ENCODE measurements around the gene ZNF750.
A peak's percentile ranks its signal among the peaks of the same experiment; 100 is the strongest.

Gene ZNF750

DNA sequence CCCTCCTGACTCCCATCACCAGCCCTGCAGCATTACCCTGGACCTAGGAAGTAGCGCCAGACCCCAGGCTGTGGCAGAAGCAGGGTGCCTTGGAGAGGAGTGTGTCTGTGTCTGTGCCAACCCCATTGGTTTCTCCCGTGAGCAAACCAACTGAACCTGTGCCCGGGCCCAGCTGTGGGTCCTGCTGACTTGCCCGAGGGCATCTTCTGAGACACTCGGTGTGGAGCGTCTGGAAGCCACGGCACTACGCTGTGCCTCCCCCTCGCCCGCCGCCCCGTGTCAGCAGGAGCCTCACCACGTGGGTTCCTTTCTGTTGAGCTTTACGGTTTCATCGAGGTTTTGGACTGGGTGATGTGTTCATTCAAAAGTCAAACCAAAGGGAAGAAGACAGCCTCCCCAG lies 27.8 kb downstream of the ZNF750 start:
- DNase-seq (ENCODE audit: low read depth, low spot score), result no peak

DNA sequence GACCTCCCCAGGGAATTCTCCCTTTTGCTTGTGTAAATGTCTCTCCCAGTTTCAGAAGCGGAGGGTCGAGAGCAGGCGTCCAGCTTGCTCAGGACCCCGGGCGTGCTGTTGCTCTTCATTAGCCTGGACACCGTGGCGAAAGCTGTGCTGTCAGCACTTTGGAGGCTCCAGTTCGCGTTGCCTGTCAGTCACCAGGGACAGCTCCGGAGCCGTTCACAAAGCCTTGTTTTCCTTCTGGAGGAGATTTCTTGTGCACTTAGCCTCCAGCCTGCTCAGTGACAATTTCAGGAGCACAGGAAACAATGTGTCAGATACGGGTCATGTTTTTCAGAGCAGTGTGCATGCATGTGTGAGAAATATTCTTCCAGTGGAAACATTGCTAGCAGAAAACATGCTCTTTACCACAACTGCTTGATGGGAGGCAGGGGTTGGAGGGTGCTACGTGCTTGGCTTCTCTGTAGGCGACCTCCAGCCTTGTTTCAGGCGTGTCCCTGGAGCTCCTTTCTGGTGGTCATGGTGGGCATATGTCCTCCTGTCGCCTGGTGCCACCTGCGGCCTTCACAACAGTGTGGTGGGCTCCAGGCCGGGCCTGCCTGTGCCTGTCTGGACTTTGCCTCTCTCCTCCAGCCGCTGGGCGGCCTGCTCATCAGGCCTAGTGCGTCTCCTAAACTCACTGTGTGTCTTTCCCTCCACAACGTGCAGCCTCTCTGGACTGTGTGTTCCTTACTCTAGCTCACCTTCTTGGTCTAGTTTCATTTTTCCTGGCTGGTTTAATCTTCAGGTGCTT lies 29.0 kb downstream of the ZNF750 start:
- DNase-seq (ENCODE audit: low read depth, low spot score), result no peak

DNA sequence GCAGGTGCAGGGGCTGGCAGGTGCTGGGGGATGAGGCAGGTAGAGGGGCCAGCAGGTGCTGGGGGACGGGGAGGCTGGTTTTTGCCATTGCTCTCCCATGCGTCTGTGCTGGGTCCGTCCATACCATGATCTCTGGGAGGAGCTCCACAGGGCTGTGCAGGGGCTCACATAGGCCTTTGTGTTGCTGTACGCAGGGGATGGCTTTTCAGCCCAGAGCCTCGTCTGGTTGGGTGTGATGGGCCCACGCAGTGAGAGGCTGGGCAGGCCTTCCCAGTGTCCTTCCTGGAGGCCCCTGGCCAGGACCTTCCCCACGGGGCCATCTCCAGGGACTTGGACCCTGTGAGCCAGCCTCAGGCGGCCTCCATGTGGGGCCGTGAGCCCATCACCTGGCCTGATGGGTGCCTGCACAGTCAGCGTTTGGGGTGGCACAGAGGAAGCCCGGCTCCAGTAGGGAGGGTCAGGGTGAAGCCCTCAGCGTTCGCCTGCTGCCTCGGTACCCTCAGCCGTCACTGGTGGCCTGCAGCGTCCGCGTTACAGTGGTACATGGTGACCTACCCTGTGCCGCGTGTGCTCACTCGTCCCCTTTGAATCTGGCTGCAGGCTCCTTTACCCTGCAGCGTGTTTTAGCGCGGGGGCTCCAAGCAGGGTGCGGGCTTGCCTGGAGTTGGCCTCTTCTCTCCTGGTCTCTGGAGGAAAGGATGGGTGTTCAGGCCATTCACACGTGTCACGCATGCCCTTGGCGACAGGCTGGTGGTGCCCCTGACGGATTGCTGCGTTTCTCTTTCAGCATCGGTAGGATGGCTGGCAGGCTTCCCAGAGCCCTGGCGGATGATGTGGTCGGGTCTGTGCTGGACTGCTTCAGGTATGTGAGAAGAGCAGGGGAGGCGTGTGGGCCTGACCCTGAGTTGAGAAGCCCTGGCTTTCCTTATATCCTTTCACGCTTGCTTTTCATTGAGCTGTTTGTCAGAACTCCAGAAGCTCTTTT lies 30.6 kb downstream of the ZNF750 start:
- DNase-seq (ENCODE audit: low read depth, low spot score), result peak; percentile 81

DNA sequence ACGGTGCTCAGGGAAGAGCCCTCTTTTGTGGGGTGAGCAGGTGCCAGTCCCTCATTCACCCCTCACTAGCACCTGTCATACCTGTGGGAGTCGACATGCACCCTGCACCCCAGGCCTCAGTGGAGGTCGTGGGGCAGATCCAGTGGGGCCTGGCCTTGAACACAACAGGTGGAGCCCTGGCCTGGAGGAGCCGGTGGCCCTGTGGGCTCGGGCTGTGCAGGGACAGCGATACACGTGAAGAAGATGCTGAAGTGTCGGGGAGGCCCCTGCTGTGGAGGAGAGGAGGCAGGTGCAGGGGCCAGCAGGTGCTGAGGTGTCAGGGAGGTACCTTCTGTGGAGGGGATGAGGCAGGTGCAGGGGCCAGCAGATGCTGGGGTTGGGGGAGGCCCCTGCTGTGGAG lies 31.8 kb downstream of the ZNF750 start:
- DNase-seq (ENCODE audit: low read depth, low spot score), result no peak

DNA sequence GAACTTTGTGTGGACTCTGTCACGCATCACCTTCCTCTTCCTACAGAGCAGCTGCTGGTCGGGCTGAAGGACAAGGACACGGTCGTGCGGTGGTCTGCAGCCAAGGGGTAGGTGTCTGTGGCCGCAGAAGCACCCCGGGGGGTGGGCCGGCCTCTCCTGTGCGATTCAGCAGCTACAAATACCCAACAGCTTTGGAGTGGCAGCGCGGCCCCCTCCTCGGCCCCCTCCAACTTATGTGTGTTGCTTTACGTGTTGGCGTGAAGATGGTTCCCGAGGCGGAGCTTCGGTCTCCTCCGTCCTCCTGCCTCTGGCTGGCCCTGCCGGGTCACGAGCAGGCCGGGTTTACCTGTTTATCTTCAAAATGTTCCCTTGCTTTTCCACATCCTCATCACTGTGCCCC lies 32.3 kb downstream of the ZNF750 start:
- DNase-seq (ENCODE audit: low read depth, low spot score), result no peak

DNA sequence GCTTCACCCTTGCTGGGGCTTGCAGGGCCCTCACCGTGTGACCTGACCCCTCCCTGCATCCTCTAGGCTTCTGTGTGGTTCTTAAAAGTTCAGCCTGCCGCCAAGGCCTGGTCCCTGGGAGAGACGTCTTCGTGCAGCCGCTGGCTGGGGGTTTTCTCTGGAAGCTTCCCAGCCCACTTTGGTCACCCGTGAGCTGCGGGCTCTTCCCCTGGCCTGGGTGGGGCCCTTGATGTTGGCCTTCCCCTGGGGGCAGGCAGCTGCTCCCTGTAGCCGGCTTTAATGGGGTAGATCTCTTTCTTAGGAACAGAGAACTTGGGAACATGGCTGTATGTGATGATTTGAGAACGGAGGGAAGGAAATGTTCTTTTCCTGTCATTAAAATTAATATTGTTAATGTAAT lies 32.7 kb downstream of the ZNF750 start:
- DNase-seq (ENCODE audit: low read depth, low spot score), result no peak

DNA sequence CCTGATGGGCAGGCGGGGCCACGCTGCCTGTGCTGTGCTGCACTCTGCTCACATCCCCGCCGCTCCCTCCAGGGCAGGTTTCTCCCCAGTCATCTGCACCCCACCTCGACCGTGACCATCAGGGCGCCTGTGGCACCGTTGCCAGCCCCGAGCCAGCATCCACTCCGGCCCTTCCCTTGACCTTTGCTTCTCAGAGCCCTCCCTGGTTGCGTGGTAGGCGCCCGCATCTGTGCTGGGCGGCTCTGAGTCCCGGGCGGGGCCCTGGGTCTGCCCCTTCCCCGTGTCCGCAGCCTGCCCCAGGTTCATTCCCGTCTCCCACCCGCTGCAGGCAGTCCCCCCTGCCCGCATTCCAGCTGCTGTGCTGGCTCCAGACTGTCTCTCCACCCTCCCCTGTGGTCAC lies 33.2 kb downstream of the ZNF750 start:
- DNase-seq (ENCODE audit: low read depth, low spot score), result no peak

DNA sequence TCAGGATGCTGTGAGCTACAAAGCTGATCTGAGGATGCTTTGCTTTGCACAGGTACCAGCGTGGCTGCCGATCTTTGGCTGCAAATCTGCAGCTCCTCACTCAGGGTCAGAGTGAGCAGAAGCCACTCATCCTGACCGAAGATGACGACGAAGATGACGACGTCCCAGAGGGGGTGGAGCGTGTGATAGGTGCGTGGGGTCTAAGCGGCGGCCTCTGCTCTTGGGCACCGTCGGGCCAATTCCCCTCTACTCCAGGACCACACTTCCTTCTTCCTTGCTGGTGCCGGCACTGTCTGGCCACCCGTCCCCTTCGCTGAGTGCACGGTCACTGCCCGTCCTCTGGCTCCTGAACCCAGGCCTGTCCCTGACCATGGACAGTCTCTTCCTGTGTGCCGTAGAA lies 34.0 kb downstream of the ZNF750 start:
- DNase-seq (ENCODE audit: low read depth, low spot score), result no peak

DNA sequence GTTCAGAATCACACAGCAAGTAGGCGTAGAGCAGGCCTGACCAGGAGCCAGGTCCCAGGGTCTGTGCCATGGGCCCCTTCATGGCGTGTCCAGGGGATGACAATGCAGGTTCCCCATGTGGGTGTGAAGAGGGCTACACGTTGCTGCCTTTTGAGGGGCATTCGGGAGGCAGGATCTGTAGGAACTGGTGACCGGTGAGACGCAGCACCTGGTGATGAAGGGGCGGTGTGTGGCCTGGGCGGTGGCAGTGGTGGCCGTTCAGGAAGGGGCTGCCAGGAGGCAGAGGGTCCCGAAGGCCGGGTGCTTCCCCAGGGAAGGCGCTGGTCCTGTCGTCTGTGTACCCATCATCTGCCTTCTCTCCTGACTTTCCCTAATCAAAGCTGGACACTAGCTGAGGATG lies 34.6 kb downstream of the ZNF750 start:
- no peak for DNase-seq (ENCODE audit: low read depth, low spot score)

DNA sequence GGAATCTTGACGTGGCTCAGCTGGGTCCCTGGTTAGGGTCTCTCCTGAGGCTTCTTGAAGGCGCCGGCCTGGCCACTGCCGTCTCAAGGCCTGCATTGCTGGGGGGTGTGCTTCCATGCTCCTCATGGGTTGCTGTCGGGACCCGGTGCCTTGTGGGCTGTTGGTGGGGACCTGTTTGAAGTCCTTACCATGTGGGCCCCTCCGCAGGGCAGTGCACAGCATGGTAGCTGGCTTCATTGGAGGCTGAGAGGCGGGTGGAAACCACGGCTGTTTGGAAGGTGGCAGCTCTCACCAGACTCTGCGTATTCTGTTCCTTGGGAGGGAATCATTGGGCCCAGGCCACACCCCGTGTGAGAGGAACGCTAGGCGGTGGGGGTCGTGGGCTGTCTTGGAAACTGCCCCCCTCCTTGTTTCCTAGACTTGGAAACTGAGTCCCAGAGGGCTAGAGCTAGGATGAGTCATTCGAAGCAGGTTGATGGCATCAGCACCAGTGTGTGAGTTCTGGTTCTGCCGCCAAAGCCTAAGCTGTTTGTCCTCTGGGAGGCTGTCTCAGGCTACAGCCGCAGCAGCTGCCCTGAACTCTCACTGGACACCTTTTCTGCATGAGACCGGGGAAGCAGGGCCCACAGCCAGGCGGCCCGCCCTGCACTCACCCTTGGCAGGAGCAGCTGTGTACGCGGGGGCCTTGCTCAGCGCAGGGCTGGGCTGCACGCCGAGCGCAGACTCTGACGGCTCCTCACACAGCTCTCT lies 35.2 kb downstream of the ZNF750 start:
- DNase-seq (ENCODE audit: low read depth, low spot score), result peak; percentile 22

DNA sequence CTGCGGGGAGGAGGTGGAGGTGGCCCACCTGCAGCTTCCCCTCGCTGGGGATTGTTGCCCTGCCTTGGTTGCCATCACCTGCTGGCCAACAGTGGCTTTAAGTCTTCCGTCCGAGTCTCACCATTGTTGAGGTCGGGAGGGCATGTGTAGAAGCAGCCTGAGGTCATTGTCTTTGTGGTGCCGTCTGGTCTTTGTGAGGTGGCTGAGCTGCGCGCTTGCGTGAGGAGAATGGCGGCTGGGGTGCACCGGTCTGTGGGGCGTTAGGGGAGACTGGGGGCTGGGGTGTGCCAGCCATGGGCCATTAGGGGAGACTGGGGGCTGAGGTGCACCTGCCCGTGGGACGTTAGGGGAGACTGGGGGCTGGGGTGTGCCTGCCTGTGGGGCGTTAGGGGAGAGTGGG lies 36.2 kb downstream of the ZNF750 start:
- no peak for DNase-seq (ENCODE audit: low read depth, low spot score)

DNA sequence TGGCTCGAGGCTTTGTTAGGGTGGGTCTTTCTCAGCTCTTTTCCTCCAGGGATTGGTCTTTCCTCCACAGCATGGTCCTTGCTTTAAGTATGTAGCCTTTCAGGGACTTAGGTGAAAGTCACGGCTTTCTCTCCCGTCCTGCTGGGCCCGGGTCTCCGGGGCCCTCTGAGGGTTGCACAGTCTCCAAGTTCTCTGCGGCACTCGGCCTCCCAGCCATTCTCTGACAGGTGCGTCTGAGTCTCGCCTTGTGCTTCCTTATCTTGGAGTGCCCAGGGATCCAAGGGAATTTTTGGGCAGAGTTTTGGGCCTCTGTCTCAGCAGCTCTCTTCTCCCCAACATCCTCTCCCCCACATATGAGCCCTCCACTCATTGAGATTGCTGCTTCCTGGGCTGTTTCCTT lies 36.6 kb downstream of the ZNF750 start:
- no peak for DNase-seq (ENCODE audit: low read depth, low spot score)

DNA sequence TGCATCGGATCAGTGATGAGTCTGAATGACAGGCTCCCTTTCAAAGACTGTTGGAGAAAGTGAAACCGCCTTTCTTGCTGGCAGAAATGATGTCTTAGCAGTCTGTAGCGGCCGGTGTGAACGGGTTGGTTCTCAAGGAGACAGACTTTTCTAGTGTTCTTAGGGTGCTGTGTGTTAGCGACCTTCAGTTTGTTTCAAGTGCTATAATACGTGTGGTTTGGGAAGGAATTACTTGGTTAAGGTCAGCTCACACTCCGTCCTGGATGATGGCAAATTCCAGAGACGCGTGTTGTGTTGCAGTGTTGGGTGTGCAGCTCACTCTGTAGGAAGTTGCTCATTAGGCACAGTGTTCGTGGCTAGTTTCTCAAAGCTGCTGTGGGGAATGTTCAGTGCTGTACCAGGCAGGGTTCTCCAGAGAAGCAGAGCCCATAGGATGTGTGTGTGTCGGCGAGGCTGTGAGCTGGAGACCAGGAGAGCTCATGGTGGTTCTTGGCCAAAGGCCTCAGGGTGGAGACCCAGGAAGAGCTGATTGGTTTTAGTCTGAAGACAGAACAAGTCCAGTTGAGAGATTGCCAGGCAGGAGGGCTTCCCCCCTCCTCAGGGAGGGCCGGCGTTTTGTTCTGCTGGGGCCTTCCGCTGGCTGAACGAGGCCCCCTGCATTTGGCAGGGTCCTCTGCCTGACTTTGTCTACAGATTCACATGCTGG lies 37.6 kb downstream of the ZNF750 start:
- peak; percentile 56 for DNase-seq (ENCODE audit: low read depth, low spot score)

DNA sequence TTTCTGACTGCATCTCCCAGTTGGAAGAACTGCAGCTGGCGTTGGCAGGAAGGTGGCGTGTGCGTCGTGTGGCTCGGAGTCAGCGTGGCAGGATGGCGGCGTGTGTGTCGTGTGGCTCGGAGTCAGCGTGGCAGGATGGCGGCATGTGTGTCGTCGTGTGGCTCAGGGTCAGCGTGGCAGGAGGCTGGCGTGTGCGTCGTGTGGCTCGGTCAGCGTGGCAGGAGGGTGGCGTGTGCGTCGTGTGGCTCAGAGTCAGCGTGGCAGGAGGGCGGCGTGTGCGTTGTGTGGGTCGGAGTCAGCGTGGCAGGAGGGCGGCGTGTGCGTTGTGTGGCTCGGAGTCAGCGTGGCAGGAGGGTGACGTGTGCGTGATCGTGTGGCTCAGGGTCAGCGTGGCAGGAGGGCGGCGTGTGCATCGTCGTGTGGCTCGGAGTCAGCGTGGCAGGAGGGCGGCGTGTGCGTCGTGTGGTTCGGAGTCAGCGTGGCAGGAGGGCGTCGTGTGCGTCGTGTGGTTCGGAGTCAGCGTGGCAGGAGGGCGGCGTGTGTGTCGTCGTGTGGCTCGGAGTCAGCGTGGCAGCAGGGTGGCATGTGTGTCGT lies 38.3 kb downstream of the ZNF750 start:
- no peak for DNase-seq (ENCODE audit: low read depth, low spot score)

DNA sequence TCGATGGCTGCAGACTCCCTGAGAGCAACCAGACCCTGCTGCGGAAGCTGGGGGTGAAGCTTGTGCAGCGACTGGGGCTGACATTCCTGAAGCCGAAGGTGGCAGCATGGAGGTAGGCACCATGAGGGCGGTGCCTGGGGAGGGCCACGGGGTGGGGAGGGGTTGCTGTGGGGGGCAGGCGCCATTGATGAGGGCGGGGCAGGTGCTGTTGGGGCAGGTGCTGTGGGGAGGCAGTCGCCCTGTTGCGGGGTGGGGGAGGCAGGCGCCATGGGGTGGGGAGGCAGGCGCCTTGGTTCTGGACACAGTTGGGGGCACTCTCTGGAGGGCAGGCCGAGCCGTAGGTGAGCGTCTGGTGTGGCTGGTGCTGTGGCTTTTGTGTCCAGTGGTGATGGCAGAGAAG lies 38.9 kb downstream of the ZNF750 start:
- DNase-seq (ENCODE audit: low read depth, low spot score), result no peak

DNA sequence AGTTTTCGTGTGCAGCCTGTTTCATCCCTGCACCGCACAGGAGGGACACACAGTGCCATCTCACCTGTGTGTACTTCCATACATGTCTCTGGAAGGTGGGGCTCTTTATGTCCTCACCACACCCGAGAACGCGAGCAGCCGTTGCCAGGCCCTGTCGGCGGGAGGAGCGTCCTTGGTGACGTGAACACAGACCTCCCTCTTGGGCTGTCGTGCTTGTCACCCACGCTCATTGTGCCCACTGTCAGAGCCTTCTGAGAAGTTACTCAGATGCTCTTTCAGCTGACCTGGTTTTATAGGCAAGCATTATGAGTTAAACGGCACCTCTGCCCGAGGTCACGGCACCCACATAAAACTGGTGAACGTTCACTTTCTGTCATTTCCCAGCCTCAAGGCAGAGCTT lies 40.2 kb downstream of the ZNF750 start:
- no peak for DNase-seq (ENCODE audit: low read depth, low spot score)

DNA sequence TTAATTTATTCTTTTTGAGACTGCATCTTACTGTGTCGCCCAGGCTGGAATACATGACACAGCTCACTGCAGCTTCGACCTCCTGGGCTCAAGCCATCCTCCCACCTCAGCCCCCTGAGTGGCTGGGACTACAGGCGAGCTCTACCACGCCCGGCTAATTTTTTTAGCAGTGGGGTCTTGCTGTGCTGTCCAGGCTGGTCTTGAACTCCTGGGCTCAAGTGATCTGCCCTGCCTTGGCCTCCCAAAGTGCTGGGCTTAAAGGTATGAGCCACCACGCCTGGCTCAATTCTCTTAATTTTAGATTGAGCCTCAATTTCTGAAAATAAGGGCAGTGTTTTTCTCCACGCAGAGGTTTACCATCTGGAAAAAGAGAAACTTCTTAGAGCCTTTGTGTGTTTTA lies 41.1 kb downstream of the ZNF750 start:
- DNase-seq (ENCODE audit: low read depth, low spot score), result no peak

DNA sequence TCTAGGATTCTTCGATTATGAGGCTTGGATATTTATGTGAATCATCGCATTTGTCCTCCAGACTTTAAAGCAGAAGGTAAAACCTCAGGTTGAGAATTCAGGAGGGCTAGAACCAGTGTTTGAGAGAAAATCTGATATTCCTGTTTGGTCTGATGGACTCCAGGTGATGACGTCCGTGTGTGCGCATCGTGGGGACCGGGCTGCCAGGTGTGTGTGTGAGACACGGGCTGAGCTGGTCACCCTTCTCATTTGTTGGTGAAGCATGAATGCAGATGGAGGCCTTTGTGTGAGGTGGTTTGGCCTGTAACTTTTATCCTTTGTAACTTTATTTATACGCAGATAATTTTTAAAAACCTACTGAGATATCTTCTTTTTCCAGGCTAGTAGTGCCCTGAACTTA lies 42.8 kb downstream of the ZNF750 start:
- no peak for DNase-seq (ENCODE audit: low read depth, low spot score)

DNA sequence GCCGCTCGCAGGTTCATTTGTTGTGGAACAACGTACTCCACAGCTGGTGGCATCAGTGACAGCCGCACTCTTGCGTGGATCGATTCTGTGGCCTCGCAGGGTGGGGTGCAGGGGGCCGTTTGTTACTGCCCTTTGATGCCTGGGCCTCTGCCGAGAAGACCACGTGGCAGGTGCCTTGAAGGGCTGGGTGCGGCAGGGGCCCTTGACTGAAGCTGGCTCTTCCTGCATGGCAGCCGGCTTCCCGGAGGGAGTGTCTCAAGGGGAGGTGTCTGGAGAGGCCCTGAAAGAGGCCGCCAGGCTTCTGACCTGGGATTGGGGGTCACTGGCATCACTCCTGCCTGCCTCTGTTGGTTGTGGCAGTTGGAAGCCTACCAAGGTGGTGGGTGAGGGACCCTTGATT lies 44.2 kb downstream of the ZNF750 start:
- DNase-seq (ENCODE audit: low read depth, low spot score), result no peak

DNA sequence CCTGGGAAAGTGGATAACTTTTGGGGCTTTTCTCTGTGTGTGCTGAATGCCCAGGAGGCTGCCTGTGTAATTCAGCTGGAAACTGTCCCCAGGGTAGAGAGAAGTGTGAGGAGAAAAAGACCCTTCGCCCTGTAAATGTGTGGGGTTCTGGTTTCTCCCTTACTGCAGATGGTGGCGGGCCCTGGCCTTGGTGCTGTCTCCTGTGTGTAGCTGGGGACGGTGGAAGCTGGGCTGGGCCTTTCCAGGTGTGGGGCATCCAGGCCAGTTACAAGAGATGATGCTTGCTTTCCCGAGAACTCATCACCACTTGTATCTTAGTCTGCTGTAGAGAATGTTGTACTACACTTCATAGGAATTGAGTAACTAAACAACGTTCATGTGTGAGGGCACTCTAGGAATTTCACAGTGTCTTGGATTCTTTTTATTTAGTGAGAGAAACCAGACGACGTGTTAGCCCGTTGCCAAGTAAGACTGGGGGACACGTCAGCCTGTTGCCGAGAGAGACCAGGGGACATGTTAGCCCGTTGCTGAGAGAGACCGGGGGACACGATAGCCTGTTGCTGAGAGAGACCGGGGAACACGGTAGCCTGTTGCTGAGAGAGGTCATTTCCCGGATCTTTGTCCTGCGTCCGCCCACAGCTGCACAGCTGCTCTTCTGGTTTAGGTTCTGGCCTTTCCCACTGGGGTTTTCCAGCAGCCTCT lies 44.9 kb downstream of the ZNF750 start:
- DNase-seq (ENCODE audit: low read depth, low spot score), result no peak
